ENCODE measurements around the gene MXD3.

Gene MXD3

GRCh38 chr5:177335701-177336065, 24.0 kb upstream of the MXD3 start:
- Mint-ChIP-seq H3K27me3 (no peaks in the 10 kb centered on the region), H3K27ac (no peak overlapping the region), H3K36me3 (ENCODE audit: low read depth) (peaks cover 96% of the 10 kb centered on the region), H3K9me3 (no peaks in the 10 kb centered on the region), H3K4me3 (no peak overlapping the region), H3K4me1 (ENCODE audit: low read depth) (peaks cover 32% of the 10 kb centered on the region)
- intact Hi-C loops (cut with micrococcal nuclease), result no loop called here

- no peaks in the 10 kb centered on the region for H3K27me3 Mint-ChIP-seq
- peaks cover 32% of the 10 kb centered on the region for H3K4me1 Mint-ChIP-seq (ENCODE audit: low read depth)
- H3K27ac Mint-ChIP-seq, result no peak overlapping the region
- peaks cover 100% of the 10 kb centered on the region for H3K36me3 Mint-ChIP-seq (ENCODE audit: low read depth)
- intact Hi-C loops (cut with micrococcal nuclease), result no loop called here
- no peaks in the 10 kb centered on the region for H3K9me3 Mint-ChIP-seq
- no peak overlapping the region for H3K4me3 Mint-ChIP-seq
Observed at GRCh38 chr5:177334781-177335700, 23.3 kb upstream of the MXD3 start.

DNA sequence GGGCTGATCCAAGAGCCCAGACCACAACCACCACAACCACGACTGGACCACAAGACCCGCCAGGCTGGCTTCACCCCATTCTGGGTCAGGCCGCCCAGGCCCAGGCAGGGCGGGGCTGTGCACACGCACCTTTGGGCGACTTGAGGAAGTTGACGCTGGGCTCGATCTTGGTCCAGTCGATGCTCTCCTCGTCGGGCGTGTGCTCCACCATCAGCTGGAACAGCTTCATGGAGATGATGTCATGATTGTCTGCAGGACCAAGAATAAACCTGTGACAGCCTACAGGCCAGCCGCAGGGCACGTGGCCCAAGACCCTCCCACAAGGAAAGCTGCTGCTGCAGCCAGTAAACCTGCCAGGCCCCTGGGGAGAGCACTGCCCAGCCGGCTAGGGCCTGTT, 22.5 kb upstream of the MXD3 start:
- no peaks in the 10 kb centered on the region for H3K27me3 Mint-ChIP-seq
- no peaks in the 10 kb centered on the region for H3K9me3 Mint-ChIP-seq
- intact Hi-C loops (cut with micrococcal nuclease), result no loop called here
- peaks cover 100% of the 10 kb centered on the region for H3K36me3 Mint-ChIP-seq (ENCODE audit: low read depth)
- no peak overlapping the region for H3K27ac Mint-ChIP-seq
- no peak overlapping the region for H3K4me3 Mint-ChIP-seq
- H3K4me1 Mint-ChIP-seq (ENCODE audit: low read depth), result peaks cover 32% of the 10 kb centered on the region

GRCh38 chr5:177333420-177334154, 21.9 kb upstream of the MXD3 start:
- peaks cover 32% of the 10 kb centered on the region for H3K4me1 Mint-ChIP-seq (ENCODE audit: low read depth)
- H3K27me3 Mint-ChIP-seq, result no peaks in the 10 kb centered on the region
- H3K4me3 Mint-ChIP-seq, result no peak overlapping the region
- H3K9me3 Mint-ChIP-seq, result no peaks in the 10 kb centered on the region
- intact Hi-C loops (cut with micrococcal nuclease), result no loop called here
- H3K36me3 Mint-ChIP-seq (ENCODE audit: low read depth), result peaks cover 100% of the 10 kb centered on the region
- H3K27ac Mint-ChIP-seq, result no peak overlapping the region

DNA sequence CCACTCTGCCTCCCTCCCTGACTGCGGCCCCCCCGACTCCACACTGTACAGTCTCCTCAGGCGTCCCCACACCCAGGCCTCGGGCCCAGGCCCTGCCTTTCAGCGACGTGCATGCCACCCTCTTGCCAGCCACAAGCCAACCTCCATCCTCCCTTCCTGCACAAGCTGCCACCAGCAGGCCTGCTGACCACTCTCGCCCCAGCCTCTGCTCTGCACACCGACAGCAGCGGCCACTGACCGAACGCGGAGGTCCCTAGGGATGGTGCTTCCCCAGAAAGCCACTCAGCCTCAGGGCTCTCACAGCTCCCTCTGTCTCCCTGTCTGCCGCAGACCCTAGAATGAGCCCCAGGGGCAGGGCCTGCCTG, 21.2 kb upstream of the MXD3 start:
- no peaks in the 10 kb centered on the region for H3K9me3 Mint-ChIP-seq
- H3K36me3 Mint-ChIP-seq (ENCODE audit: low read depth), result peaks cover 100% of the 10 kb centered on the region
- no peak overlapping the region for H3K27ac Mint-ChIP-seq
- H3K4me1 Mint-ChIP-seq (ENCODE audit: low read depth), result peaks cover 34% of the 10 kb centered on the region
- no peak overlapping the region for H3K4me3 Mint-ChIP-seq
- intact Hi-C loops (cut with micrococcal nuclease), result no loop called here
- H3K27me3 Mint-ChIP-seq, result no peaks in the 10 kb centered on the region

GRCh38 chr5:177332031-177332895, 20.6 kb upstream of the MXD3 start:
- H3K36me3 Mint-ChIP-seq (ENCODE audit: low read depth), result peaks cover 100% of the 10 kb centered on the region
- H3K4me3 Mint-ChIP-seq, result no peak overlapping the region
- peaks cover 39% of the 10 kb centered on the region for H3K4me1 Mint-ChIP-seq (ENCODE audit: low read depth)
- no peaks in the 10 kb centered on the region for H3K27me3 Mint-ChIP-seq
- no peaks in the 10 kb centered on the region for H3K9me3 Mint-ChIP-seq
- intact Hi-C loops (cut with micrococcal nuclease), result no loop called here
- no peak overlapping the region for H3K27ac Mint-ChIP-seq

- no peak overlapping the region for H3K4me3 Mint-ChIP-seq
- intact Hi-C loops (cut with micrococcal nuclease), result no loop called here
- H3K4me1 Mint-ChIP-seq (ENCODE audit: low read depth), result peaks cover 34% of the 10 kb centered on the region
- H3K27ac Mint-ChIP-seq, result no peak overlapping the region
- H3K9me3 Mint-ChIP-seq, result no peaks in the 10 kb centered on the region
- H3K36me3 Mint-ChIP-seq (ENCODE audit: low read depth), result peaks cover 100% of the 10 kb centered on the region
- H3K27me3 Mint-ChIP-seq, result no peaks in the 10 kb centered on the region
Observed at GRCh38 chr5:177330991-177331842, 19.5 kb upstream of the MXD3 start.

DNA sequence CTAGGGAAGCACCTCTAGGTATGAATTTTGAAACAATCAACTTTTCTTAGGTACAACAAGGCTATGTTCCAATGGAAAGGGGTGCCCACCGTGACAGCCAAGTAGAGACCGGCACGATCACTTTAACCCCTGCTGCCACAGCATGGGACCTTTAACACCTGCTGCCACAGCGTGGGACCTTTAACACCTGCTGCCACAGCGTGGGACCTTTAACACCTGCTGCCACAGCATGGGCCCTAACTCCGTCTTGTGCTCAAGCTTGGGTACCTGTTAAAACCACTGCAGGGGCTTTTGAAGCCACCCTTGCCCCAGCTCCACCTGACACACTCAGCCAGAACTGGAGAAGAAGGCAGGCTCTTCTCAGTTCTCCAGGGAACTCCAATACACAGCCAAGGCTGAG, 18.2 kb upstream of the MXD3 start:
- Mint-ChIP-seq H3K27ac (no peak overlapping the region), H3K9me3 (no peaks in the 10 kb centered on the region), H3K4me3 (no peak overlapping the region), H3K36me3 (ENCODE audit: low read depth) (peaks cover 99% of the 10 kb centered on the region), H3K27me3 (no peaks in the 10 kb centered on the region), H3K4me1 (ENCODE audit: low read depth) (peaks cover 30% of the 10 kb centered on the region)
- intact Hi-C loops (cut with micrococcal nuclease), result no loop called here

DNA sequence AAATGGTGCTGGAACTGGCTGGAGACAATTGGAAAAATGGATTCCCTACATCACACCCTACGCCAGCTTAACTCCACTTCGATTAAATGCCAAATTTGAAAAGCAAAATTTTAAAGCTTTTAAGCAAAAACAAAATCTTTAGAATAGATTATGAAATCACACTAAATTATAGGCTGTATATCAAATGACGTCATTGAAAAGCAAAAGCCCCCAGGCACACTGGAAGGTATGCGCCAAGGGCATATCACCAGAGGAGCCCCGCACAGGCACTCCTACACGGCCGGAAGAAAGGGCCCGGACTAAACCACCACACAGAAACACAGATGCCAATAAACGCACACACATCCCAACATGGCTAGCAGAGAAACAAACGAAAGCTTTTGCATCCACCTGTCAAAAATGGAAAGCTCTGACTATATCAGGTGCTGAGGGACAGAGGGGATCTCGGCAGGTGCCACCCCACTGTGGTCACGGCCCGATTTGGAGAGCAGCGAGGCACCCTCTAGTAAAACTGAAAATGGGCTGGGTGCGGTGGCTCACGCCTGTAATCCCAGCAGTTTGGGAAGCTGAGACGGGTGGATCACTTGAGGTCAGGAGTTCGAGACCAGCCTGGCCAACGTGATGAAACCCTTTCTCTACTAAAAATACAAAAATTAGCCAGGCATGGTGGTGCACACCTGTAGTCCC, 17.0 kb upstream of the MXD3 start:
- Mint-ChIP-seq H3K4me1 (ENCODE audit: low read depth) (peaks cover 33% of the 10 kb centered on the region), H3K9me3 (no peaks in the 10 kb centered on the region), H3K27me3 (no peaks in the 10 kb centered on the region), H3K36me3 (ENCODE audit: low read depth) (peaks cover 94% of the 10 kb centered on the region), H3K4me3 (no peak overlapping the region), H3K27ac (no peak overlapping the region)
- intact Hi-C loops (cut with micrococcal nuclease), result no loop called here

DNA sequence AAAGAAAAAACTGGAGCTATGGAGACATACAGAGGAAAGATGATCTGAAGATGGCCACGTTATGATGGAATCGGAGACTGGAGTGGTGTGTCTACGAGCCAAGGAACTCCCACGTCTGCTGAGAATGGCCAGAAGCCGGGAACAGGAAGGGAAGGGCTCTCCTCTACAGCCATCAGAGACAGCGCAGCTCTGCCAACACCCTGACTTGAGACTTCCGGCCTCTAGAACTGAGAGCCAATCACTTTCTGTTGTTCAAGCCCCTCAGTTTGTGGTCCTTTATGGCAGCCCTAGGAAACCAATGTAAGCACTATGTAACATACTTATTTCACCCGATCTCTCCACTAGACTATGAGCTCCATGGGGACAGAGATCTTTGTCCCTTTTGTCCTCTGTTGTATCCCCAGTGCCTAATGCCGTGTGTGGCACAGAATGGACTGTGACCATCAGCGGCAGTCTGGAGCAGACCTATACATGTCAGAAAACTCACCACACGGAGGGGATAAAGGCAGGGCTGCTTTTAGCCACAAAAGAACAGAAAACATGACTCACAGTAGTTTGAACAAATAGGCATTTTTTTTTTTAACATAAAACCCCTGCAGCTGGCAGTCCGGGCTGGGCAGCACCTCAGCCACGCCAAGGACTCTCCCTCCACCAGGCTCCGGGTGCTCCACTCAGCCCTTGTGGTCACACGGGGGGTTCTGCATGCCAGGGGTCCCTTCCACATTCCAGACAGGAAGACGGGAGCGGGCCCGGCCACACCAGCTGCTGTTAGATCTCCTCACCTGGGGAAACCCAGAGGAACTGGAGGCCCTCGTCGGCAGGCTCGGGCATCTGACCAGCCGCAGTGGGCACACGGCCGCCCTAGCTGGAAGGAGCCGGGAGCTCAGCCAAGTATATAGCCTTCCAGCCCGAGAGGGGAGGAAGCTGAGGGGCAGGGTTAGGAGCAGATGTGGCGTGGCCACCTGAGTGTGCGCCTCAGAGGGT, 16.1 kb upstream of the MXD3 start:
- H3K36me3 Mint-ChIP-seq (ENCODE audit: low read depth), result peaks cover 89% of the 10 kb centered on the region
- H3K27ac Mint-ChIP-seq, result no peak overlapping the region
- H3K9me3 Mint-ChIP-seq, result no peaks in the 10 kb centered on the region
- no peak overlapping the region for H3K4me3 Mint-ChIP-seq
- H3K4me1 Mint-ChIP-seq (ENCODE audit: low read depth), result peaks cover 32% of the 10 kb centered on the region
- no peaks in the 10 kb centered on the region for H3K27me3 Mint-ChIP-seq
- intact Hi-C loops (cut with micrococcal nuclease), result no loop called here

DNA sequence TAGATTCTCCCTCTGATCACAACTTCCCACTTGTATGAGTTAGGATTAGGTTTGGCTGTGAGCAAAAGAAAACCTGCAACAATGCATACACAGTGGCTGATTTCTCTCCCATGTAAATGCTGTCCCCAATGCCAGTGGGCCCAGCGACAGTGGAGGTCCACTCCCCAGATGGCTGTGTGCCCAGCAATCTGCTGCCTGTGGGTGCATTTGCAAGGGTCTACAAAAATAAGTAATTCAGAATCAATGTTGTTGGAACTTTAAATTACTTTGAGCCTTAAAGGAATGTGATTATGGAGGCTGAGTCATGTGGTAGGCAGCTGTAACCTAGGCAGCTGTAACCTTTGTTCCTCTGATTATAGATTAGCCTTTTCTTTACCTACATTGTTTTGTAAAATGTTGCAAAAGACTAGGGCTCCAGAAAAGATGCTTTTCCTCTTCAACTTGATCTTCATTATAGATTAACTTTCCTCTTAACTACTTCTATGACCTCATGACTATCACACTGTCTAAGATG, 14.2 kb upstream of the MXD3 start:
- Mint-ChIP-seq H3K9me3 (no peaks in the 10 kb centered on the region), H3K27me3 (no peaks in the 10 kb centered on the region), H3K27ac (no peak overlapping the region), H3K4me1 (ENCODE audit: low read depth) (peaks cover 32% of the 10 kb centered on the region), H3K4me3 (no peak overlapping the region), H3K36me3 (ENCODE audit: low read depth) (peaks cover 75% of the 10 kb centered on the region)
- intact Hi-C loops (cut with micrococcal nuclease), result no loop called here

DNA sequence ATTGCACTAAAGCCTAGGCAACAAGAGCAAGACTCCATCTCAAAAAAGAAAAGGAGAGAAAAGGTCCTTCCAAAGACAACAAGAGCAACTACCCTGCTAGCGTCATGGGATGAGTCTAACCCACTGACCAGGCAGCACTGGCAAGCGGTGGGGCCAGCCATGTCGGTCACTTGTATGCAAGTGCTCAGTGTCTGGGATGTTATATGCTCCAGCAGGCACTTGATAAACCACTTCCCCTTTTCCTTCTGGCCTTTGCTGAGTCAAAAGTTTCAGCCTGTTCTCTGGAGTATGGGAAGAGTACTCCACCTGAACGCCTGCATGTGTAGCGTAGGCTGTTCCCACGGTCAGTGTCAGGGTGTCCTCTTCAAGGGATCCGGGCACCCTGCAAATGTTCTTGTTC, 9.2 kb upstream of the MXD3 start:
- H3K27ac Mint-ChIP-seq, result no peak overlapping the region
- intact Hi-C loops (cut with micrococcal nuclease), result no loop called here
- peaks cover 56% of the 10 kb centered on the region for H3K36me3 Mint-ChIP-seq (ENCODE audit: low read depth)
- peaks cover 10% of the 10 kb centered on the region for H3K27me3 Mint-ChIP-seq
- peaks cover 50% of the 10 kb centered on the region for H3K4me1 Mint-ChIP-seq (ENCODE audit: low read depth)
- no peak overlapping the region for H3K4me3 Mint-ChIP-seq
- peaks cover 12% of the 10 kb centered on the region for H3K9me3 Mint-ChIP-seq
